Vagina (tissue), 2 donors: Measurements from ENCODE around the gene NCAPD3.
"Not testable (repeated sequence)": the region's sequence is repeated elsewhere in the genome, so short reads cannot be mapped to it uniquely, and the experiment has no call there.

Source experiments
- CTCF ChIP-seq, 3 experiments: fragments of 450-650 bp in 2 of 3; fragments of 200-600 bp in 1 of 3; sonication (generic) in 1 of 3; IDR thresholded peaks; one replicate each; pipeline ENCODE4 v1.5.1; 2017 to 2019; ENCODE audit warnings: antibody characterized with exemption in 3 of 3, mild to moderate bottlenecking in 2 of 3, moderate library complexity in 2 of 3
- POLR2A ChIP-seq, 2 donors: fragments of 450-650 bp; IDR thresholded peaks; one replicate each; pipeline ENCODE4 v1.6.1; 2017; ENCODE audit warnings: antibody characterized with exemption in 2 of 2, mild to moderate bottlenecking in 2 of 2, moderate library complexity in 2 of 2

- TF ChIP-seq CTCF, POLR2A (IDR thresholded peaks at IDR 0.05): not testable (repeated sequence)
Observed at GRCh38 chr11:134255184-134255561, 31.4 kb upstream of the NCAPD3 start.
